ENCODE data around the gene DISC1.
"Not testable (repeated sequence)": the region's sequence is repeated elsewhere in the genome, so short reads cannot be mapped to it uniquely, and the experiment has no call there.

DISC1 gene

DNA sequence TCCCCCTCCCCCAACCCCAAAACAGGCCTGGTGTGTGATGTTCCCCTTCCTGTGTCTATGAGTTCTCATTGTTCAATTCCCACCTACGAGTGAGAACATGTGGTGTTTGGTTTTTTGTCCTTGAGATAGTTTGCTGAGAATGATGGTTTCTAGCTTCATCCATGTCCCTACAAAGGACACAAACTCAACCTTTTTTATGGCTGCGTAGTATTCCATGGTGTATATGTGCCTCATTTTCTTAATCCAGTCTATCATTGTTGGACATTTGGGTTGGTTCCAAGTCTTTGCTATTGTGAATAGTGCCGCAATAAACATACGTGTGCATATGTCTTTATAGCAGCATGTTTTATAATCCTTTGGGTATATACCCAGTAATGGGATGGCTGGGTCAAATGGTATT is 102.4 kb downstream of the DISC1 start:
- DNase-seq (ENCODE audit: low read depth in 2 of 2) = not testable (repeated sequence)

- DNase-seq (ENCODE audit: low read depth in 2 of 2) = no peak
Measured at GRCh38 chr1:231729544-231729943, 103.0 kb downstream of the DISC1 start.

GRCh38 chr1:231731268-231731667 is 104.7 kb downstream of the DISC1 start:
- no peak for DNase-seq (ENCODE audit: low read depth in 2 of 2)

DNA sequence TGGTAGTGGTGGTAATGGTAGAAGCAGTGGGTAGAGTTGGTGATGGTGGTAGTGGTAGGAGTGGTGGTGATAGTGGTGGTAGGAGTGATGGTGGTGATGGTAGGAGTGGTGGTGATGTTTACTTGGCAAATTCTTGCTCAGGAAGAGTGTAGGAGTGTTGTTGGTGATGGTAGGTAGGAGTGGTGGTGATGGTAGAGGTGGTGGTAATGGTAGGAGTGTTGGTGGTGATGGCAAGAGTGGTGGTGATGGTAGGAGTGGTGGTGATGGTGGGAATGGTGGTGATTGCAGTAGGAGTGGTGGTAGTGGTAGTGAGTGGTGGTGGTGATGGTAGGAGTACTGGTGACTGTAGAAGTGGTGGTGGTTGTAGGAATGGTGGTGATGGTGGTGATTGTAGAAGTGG is 106.5 kb downstream of the DISC1 start:
- no peak for DNase-seq (ENCODE audit: low read depth in 2 of 2)

DNA sequence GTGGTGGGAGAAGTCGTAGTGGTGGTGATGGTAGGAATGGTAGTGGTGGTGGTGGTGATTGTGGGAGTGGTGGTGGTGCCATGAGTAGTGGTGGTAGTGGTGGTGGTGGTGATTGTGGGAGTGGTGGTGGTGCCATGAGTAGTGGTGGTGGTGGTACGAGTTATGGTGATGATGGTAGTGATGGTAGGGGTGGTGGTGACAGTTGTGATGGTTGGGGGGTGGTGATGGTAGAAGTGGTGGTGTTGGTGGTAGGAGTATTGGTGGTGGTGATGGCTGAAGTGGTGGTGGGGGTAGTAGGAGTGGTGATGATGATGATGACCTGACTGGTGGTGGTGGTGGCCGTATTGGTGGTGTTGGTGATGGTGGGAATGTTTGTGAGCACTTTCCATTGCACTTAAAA is 107.1 kb downstream of the DISC1 start:
- no peak for DNase-seq (ENCODE audit: low read depth in 2 of 2)

- no peak for DNase-seq (ENCODE audit: low read depth in 2 of 2)
Measured at GRCh38 chr1:231734417-231734816, 107.8 kb downstream of the DISC1 start.

DNA sequence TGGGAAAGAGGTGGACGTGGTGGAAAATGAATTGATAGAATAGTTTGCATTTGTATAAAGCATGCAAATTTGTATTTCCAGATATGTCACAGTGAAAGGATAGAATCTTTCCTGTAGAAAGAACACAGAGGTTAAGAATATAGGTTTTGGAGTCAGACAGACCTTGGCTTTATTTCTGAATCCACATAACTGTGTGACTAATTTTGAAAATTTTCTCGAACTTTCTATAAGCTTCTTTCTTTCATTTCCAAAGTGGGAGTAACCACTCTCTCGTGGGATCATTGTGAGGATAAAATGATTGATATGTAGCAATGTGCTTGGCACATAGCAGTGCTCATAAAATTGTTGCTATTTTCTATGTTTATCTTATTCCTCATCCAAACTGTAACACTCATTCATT is 108.8 kb downstream of the DISC1 start:
- DNase-seq (ENCODE audit: low read depth in 2 of 2) = no peak

DNA sequence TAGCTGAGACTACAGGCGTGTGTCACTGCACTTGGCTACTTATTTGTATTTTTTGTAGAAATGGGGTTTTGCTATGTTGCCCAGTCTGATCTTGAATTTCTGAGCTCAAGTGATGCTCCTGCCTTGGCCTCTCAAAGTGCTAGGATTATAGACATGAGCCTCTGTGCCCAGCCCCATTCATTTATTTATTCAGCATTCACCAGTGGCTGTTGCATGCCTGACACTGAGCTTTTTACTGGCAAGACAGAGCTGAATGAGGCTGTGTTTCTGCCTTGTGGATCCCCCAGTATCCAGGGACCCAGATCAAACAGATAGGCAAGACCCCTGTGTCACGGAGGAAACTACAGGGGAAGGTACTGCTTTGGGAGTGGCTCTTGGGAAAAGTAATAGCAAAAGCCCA is 109.4 kb downstream of the DISC1 start:
- DNase-seq (ENCODE audit: low read depth in 2 of 2) = no peak

DNA sequence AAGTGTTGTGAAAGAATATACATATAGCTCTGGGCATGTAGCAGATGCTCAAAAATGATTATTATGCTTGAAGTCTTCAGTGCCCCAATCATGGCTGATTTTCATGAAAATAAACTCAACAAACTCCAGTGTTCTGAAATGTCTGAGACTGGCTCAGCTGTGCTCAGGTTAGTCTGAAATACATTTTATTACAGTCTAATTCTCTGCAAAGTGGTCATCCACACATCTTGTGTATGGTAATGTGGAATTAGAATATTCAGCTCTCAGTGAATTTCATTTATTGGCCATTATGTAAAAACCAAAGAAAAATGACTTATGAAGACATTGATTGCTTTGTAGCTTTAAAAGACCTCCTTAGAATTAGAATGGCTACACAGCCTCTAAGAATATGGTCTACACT is 109.9 kb downstream of the DISC1 start:
- no peak for DNase-seq (ENCODE audit: low read depth in 2 of 2)

DNA sequence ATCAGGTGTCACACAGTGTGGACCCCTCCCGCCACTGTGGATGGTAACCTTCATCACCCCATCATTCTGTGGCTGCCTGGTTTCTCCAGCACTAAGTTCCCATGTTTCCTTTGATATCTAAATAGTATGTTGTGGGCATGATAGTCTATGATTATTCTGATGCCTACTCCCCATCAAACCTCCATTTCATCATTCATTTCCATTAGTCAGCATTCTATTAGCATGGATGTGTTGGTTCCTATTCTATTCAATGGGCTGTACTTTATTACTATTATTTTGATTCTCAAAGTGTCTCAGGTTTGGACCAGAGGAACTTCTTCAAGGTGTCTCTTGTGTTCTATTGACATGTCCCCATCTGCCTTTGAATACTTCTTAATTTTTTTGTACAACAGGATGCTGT is 112.0 kb downstream of the DISC1 start:
- DNase-seq (ENCODE audit: low read depth in 2 of 2) = no peak

GRCh38 chr1:231743966-231744365 is 117.4 kb downstream of the DISC1 start:
- DNase-seq (ENCODE audit: low read depth in 2 of 2) = no peak

GRCh38 chr1:231748760-231749415 is 122.3 kb downstream of the DISC1 start:
- no peak for DNase-seq (ENCODE audit: low read depth in 2 of 2)

GRCh38 chr1:231750296-231750695 is 123.7 kb downstream of the DISC1 start:
- no peak for DNase-seq (ENCODE audit: low read depth in 2 of 2)

- no peak for DNase-seq (ENCODE audit: low read depth in 2 of 2)
Measured at GRCh38 chr1:231750818-231751362, 124.3 kb downstream of the DISC1 start.

DNA sequence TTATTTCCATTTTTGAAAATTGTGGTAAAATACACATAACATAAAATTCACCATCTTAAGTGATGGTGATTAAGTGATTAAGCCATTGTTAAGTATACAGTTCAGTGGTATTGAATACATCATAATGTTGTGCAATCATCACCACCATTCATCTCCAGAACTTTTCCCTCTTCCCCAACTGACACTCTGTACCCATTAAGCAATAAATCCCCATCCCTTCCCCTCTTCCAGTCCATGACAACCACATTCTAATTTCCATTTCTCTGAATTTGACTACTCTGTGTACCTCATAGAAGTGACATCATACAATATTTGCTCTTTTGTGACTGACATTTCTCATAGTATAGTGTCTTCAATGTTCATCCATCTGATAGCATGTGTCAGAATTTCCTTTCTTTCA is 124.8 kb downstream of the DISC1 start:
- no peak for DNase-seq (ENCODE audit: low read depth in 2 of 2)

- no peak for DNase-seq (ENCODE audit: low read depth in 2 of 2)
Measured at GRCh38 chr1:231753313-231753712, 126.7 kb downstream of the DISC1 start.

DNA sequence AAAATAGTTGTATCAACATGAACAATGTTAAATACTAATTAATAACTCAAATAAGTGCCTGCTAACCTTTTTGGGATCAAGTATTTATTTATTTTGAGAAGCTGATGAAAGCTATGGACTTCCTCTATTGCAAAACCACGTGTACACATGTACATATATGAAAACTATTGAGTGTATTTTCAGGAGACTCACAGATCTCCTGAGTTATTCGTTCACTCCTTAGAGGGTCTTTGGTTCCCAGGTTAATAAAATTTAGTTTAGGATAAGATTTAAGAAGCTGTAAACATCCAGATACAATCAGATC is 130.5 kb downstream of the DISC1 start:
- no peak for DNase-seq (ENCODE audit: low read depth in 2 of 2)

DNA sequence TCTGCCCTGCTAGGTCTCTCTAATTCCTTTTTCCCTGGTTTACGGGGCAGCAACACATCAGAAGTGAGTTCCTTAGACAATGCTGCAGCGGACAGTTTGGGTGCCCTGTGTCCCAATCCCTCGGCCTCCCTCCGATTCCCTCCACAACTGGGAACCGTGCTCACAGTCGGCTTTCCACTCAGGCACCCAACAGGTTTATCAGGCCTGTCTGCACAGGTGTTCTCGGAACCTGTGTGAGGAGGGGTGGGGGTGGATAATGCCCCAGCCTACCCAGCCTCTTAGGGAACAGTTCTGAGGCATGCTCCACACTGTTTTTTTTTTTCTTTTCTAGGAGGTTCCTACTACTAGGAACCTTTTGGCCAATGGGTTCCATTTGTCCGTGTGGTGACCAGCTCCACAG is 131.2 kb downstream of the DISC1 start:
- no peak for DNase-seq (ENCODE audit: low read depth in 2 of 2)

DNA sequence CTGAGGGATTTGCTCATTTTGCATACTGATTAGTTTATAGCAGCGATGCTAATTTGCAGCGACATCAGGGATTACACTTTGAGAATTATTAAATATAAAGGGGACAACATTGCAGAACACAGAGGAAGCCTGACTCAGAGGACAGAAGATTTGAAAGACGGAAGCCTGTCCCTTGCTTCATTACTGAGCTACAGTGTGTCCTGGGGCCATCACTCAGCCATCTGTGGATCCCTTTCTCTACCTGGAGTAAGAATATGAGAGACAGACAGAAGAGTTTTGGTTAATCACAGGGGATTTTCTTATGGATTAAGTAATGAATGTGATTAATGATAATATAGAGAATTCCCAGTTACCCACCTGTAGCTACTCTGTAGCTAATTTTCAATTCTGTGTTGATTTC is 134.7 kb downstream of the DISC1 start:
- no peak for DNase-seq (ENCODE audit: low read depth in 2 of 2)

DNA sequence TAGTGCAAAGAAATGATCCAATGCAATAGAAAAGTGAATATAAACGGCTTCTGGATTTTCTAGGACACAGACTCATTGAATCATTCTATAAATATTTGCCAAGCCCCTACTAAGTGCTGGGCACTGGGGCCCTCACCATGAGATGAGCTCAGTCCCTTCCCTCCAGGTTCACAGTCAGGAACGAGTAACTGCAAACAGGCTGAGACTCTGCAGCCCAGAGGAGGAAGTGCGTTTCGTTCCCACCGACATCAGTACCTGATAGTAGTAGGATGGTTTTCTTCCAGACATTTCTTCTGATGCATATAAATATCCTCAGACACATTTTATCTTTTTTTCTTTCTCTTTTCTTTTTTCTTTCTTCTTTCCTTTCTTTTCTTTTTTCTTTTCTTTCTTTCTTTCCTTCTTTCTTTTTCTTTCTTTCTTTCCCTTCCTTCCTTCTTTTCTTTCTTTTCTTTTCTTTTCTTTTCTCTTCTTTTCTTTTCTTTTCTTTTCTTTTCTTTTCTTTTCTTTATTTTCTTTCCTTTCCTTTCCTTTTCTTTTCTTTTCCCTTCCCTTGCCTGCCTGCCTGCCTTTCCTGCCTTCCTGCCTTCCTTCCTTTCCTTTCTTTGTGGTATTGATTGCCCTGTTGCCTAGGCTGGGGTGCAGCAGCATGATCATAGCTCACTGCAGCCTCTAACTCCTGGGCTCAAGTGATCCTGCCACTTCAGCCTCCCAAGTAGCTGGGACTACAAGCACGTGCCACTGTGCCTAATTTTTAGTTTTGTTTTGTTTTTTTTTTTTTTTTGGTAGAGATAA is 135.4 kb downstream of the DISC1 start:
- no peak for DNase-seq (ENCODE audit: low read depth in 2 of 2)

GRCh38 chr1:231763456-231763855 is 136.9 kb downstream of the DISC1 start:
- no peak for DNase-seq (ENCODE audit: low read depth in 2 of 2)

GRCh38 chr1:231765825-231766224 is 139.2 kb downstream of the DISC1 start:
- DNase-seq (ENCODE audit: low read depth in 2 of 2) = not testable (repeated sequence)

GRCh38 chr1:231767471-231767870 is 140.9 kb downstream of the DISC1 start:
- no peak for DNase-seq (ENCODE audit: low read depth in 2 of 2)
